Endothelial cell of umbilical vein (primary cell): Measurements from ENCODE around the gene SMOC2.

Experiments used
- CTCF ChIP-seq, 2 donors: IDR thresholded peaks; 1 replicate in 1 of 2; 2 replicates in 1 of 2; pipeline ENCODE4 v1.5.1; 2011; ENCODE audit warnings: low read length in 2 of 2, mild to moderate bottlenecking in 2 of 2, moderate library complexity in 2 of 2, control low read depth in 1 of 2, inconsistent platforms in 1 of 2, low read depth in 1 of 2; ENCODE audit not compliant: insufficient read depth in 1 of 2; ENCODE audit errors: extremely low read depth in 1 of 2
- JUN ChIP-seq: IDR thresholded peaks from 2 replicates; pipeline ENCODE4 v1.6.1; 2011; ENCODE audit warnings: borderline replicate concordance, low read depth; ENCODE audit not compliant: insufficient read length, insufficient read depth
- POLR2A ChIP-seq: IDR thresholded peaks from 2 replicates; pipeline ENCODE4 v1.6.1; 2012; ENCODE audit warnings: low read depth, mild to moderate bottlenecking, control low read depth, low read length

GRCh38 chr6:168606722-168607121 lies 165.7 kb downstream of the SMOC2 start:
- no peak for TF ChIP-seq CTCF (IDR thresholded peaks at IDR 0.05; ENCODE audit: extremely low read depth in 1 of 2, insufficient read depth in 1 of 2, low read depth in 1 of 2, low read length in 2 of 2)
- TF ChIP-seq POLR2A, result no peak
- TF ChIP-seq JUN, result no peak
